Superior temporal gyrus (tissue), 1 donor: ENCODE results near the gene ANKRD65.
"Not testable (repeated sequence)": the region's sequence is repeated elsewhere in the genome, so short reads cannot be mapped to it uniquely, and the experiment has no call there.

ENCODE experiments used
- DNase-seq: peaks from one replicate; pipeline ENCODE4 v3.0.0-alpha.2; 2016; ENCODE audit errors: extremely low spot score

Gene ANKRD65

DNA sequence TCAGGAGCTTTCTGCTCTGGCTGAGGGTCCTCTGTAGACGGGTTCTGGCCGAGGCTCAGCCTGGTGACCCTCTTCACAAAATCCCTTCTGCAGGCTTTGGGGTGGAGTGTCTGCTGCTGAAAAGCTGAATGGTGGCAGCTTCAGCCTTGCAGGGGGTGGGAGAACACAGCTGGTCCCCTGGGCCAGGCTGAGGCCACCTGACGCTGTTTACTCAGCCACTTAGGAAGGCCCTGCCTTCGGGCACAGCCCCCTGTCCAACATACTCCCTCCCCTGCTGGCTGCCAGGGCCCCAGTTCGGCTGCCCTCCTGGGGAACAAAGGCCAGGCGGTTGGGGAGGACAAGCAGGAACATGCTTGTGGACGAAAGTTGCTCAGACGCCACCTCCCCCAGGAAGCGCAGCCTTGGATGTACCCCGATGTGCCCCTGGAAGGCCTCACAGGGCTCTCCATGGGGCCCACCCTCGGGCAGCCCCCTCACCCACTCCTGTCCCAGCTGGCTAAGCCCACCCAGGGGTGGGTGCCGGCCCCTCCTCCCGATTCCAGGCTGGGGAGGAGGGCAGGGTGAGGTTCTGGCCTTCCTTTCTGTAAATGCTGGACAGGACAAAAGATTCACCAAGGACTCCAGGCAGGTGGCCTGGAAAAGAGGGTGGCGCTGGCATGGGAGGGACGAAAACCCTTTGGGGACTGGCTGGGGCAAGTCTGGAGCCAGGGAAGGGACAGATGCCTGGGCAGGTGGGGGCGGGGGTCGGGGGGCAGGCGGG lies at the start of gene ANKRD65:
TSS of gene ANKRD65 (minus strand) at position 130 of the 760 bp plus-strand sequence. CDS start 271 bp downstream, outside the sequence.
- peak; percentile 66 for DNase-seq

DNA sequence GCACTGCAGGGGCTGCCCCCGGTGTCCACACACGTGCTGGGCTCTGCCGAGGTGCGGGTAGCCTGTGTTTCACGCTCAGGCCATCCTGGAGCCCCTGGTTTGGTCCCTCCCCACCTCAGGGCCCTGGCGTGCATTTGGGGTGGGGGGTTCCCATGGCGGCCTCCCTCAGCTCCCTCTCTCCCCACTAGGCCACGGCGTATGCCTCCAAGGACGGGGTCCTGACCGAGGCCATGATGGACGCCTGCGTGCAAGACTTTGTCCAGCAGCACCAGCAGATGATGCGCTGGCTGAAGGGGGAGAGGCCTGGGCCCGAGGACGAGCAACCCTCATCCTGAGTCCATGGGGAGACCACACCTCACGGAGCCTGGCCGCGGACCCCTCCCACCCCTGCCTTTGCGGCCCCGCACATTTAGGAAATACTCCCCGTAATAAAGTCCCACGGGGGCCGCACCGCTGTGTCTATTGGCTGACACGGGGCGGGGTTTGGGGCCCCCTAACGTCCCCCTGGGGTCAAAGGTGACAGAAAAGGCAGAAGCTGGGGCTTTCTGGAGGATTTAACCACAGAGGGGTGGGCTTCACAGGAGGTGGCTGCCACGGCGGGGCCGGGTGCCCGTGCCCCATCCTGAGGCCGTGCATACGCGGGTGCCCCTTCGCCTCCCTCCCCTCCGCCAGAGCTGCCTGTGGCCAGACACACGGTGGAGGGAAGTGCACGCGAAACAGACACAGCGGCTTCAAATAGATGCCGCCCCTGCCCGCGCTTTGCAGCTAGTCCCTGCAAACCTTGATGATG lies 47.3 kb upstream of the ANKRD65 start:
- DNase-seq: not testable (repeated sequence)

DNA sequence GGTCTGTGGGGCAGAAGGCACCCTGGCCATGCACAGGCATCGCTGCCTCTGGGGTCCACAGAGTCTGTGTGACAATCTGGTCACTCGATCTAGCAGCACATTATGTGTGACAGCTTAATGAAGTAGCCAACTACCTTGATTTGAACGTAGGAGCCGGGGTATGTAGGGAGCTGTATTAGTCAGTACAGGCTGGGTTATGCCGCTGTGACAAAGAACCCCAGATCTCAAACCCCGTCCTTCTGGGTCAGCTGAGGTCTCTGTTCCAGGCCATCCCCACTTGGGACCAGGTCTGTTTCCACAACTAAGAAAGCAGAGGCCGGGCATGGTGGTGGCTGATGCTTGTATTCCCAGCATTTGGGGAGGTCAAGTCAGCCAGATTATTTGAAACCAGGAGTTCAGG lies 42.2 kb upstream of the ANKRD65 start:
- DNase-seq: no peak

DNA sequence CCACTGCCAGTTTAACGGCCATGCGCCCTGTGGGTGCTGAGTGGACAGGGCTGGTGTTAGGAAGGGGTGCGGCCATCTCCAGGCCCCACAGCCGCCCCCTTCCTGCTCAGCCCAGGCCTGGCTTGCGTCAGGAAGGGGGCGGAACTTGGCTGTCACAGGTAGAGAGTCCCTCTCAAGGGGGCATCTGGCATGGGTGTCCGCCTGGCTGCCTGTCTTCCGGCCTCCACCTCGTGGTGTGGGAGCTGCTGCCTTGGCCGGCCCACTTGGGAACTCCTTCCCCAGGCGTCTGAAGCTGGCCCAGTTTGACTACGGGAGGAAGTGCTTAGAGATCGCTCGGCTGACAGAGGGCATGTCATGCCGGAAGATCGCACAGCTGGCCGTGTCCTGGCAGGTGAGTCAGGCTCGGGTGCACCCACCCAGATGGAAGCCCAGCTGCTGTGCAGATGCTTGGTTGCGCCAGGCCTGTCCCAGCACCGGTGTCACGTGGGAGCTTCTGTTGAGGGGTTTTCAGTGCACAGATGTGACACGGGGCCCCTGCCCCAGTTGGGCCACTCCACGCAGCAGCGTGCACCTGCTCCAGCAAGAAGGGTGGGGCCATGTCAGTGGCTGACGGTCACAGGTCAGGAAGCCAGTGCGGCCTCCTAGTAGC lies 41.4 kb upstream of the ANKRD65 start:
- DNase-seq: no peak

DNA sequence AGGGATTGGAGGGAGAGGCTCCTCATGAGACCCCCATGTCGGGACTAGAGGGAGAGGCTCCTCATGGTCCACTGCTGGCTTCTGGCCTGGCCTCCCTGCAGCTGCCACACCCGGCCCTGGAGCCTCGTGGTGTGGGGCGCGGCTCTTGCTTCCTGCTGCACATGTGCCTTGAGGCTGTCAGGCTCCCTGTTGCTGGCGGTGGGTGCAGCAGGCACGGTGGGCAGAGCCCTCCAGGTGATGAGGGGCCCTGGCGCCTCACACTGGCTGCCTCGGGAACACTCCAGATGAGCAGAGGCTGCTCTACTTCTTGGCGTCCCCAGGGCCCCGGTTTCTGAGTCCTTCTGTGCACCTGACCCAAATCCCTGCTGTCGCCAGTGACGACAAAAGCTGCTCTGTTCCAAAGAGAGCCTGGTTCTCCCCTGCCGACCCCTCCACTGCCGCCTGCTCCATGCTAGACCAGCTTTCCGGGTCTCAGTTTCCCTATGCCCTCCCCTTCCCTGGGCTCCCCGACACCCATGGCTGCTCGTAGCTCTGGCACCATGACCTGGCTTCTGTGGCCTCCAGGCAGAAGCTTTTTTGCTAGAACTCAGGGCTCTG lies 40.7 kb upstream of the ANKRD65 start:
- no peak for DNase-seq

DNA sequence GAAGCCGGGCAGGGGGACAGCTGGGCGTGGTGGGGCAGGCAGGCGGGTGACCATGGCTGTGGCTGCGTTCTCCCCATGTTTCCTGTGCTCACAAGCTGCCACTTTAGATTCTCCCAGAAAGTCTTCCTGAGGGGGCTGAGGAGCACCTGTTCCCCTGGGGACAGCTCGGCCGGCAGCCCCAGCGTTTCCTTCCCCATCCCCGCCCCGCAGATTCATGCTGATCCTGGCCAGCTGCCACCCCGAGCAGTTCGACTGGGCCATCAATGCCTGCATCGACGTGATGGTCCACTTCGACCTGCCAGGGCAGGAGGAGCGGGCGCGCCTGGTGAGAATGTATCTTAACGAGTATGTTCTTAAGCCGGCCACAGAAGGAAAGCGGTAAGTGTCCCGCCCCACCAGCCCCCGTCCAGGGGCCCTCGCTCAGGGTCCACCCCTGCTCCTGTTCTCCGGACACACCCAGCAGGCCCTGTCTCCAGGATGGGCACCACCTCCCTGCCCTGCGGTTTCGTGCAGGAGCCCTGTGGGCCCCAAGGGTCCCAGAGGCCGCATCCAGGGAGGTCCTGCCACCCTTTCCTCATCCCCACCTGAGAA lies 39.6 kb upstream of the ANKRD65 start:
- DNase-seq: no peak

DNA sequence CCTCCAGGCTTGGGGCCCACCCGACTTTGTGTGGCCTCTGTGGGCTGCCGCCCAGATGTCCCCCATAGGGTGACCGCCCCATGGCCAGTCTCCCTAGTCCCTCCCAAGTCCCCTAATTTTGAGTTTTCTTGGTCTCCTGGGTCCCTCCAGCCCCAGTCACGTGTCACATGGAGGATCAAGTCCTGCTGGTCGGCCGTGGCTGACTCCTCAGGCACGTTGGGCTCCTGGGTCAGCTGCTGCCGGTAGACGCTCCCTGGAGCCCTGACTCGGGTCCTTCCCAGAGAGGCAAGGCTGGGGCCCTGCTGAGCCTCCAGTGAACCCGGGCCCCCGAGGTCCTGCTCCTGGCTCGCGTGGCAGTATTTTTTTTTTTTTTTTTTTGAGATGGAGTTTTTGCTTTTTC lies 38.6 kb upstream of the ANKRD65 start:
- DNase-seq: not testable (repeated sequence)

DNA sequence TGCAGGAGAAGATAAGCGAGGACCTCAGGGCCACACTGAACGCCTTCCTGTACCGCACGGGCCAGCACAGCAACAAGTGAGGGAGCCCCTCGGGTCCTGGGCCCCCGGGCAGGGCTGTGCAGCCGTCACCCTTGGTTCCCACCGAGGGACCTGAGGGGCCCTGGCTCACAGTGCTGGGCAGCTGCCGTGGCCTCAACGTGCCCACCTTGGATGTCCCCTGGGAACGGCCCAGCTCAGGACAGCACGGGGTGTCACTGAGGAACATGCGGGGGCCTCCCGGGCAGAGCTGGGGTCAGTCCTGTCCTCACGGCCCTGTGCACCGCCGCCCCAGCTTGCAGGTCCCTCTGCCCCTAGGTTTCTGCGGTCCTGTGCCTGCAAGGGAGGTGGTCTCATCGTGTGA lies 38.1 kb upstream of the ANKRD65 start:
- DNase-seq: not testable (repeated sequence)

DNA sequence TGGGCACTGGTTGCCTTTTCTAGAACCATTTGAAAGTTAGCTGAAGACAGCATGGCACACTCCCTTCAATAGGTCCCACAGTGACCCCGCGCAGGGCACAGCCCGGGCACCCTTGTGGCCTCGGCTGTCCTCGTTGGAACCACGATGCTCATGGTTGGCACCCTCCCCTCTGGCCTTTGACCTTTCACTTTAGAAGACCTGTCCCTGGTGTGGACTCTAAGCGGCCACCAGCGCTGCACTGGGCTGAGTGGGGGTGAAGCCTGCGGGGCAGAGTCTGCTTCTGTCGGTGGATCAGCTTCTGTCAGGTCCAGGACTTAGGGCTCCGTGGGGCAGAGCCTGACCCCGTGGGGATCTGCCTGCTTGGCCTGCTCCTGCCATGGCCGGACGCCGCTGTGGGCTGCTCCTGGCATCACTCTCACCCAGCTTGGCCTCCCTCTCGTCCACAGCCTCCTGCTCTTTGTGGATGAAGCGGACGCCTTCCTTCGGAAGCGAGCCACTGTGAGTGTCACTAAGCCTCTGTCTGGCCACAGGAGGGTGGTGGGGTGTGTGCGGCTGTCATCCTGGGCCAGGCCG lies 35.7 kb upstream of the ANKRD65 start:
- DNase-seq: not testable (repeated sequence)

DNA sequence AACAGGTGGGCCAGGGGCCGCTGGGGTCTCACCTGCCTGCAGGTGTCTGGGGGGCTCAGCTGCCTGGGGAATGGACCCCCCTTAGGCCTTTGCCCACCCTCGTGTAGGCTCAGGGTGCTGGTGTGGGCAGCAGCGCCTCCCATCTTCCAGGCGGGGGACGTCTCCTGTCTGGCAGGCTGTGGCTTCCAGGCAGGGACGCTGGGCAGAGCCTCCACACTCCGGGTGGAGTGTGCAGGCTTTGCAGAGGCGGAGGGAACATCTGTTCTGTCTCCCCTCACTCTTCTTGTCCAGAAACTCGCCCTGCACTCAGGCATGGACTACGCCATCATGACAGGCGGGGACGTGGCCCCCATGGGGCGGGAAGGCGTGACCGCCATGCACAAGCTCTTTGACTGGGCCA lies 34.9 kb upstream of the ANKRD65 start:
- DNase-seq: not testable (repeated sequence)

DNA sequence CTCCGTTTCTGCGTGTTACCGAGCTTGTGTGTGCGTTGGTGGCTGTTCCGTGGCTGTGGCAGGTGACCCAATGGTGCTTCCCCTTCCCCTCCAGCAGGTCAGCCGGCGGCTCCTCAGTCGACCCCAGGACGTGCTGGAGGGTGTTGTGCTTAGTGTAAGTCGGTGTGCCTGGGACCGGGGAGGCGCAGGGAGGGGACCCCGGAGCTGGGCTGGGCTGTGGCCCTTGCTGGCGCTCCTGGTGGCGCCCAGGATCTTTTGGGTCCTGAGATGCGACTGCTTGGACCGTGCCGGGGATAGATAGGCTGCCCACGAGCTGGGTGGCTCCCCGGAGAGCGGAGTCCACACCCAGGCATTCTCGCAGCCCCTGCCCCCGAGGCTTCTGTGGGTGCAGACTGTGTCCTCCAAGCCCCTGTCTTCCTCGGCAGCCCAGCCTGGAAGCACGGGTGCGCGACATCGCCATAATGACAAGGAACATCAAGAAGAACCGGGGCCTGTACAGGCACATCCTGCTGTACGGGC lies 34.3 kb upstream of the ANKRD65 start:
- DNase-seq: no peak

DNA sequence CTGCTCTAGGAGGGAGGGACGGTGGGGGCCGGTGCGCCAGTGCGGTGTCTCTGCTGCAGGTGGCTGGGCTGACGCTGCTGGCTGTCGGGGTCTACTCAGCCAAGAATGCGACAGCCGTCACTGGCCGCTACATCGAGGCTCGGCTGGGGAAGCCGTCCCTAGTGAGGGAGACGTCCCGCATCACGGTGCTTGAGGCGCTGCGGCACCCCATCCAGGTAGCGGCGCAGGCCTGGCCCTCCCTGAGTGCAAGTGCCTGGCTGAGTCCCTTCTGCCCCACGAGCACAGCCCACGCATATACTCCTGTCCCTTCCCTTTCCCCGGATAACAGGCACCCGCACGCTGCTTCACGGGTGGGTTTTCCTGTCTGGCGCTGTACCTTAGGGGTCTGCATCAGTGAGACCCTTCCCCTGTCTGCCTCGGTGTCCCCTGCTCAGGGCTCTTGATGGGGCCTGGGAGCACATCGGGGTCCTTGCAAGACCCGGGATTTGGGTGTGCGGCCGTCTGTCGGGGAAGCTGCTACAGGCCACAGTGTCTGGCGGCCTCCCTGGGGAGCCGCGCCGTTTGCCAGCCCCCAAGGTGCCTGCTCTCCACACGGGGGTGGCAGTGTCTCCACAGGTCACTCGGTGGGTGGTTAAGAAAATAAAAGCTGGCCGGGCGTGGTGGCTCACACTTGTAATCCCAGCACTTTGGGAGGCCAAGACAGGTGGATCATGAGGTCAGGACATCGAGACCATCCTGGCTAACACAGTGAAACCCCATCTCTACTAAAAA lies 33.4 kb upstream of the ANKRD65 start:
- not testable (repeated sequence) for DNase-seq

DNA sequence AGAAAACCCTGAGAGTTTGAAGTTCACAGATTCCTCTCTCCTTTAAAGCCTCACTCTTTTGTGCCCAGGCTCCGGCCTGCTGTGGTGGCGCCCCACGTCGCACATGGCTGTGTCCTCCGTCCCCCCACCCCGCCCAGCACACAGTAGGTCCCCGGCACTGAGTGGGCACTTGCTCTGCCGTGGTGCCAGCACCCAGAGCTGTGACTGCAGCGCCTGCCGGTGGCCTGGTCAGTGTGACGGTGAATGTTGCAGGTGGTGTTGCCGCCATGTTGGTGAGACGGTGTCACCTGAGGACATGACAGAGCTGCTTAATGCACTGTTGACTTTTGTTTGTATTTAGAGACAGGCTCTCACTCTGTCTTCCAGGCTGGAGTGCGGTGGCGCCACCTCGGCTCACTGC lies 31.8 kb upstream of the ANKRD65 start:
- DNase-seq: no peak

DNA sequence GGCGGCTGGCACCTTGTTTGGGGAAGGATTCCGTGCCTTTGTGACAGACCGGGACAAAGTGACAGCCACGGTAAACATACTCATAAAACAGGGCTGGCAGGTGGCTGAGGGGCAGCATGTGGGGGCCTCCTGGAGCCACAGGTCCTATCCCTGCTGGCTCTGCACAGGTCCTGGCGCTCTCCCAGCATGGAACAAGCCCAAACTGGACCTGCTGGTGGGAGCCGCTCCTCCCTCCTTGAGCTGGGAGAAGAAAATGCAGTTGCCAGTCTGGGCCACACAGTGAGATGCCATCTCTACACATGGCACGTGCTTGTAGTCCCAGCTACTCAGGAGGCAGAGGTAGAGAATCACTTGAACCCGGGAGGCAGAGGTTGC lies 31.3 kb upstream of the ANKRD65 start:
- not testable (repeated sequence) for DNase-seq

DNA sequence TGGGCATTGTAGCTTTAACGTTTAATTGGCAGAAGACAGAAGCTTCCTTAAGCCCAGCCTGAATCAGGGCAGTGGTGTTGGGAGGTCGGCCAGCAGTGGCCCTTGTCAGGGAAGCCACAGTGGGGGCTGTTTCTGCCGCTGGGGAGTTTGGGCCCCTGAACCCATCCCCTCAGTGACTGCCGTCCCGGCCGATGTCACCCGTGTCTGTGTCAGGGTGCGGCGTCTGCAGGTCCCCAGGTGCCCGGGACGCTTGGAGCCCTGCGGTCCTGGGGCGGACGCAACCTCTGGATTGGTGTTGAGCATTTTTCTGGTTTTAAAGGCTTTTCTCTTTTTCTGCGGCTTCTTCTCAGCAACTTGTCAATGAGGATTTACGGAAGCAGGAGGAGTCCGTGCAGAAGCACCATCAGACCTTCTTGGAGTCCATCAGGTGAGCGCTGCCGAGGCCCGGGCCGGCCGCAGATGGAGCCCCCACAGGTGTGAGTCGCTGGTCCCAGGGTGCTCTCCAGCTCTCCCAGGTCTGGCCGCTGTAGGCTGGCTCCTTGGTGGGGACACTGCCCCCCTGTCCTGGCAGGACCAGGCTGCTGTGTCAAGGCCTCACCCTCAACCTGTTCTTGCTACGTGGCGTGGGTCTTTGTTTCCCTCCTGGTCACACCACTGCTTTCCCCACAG lies 30.8 kb upstream of the ANKRD65 start:
- no peak for DNase-seq

DNA sequence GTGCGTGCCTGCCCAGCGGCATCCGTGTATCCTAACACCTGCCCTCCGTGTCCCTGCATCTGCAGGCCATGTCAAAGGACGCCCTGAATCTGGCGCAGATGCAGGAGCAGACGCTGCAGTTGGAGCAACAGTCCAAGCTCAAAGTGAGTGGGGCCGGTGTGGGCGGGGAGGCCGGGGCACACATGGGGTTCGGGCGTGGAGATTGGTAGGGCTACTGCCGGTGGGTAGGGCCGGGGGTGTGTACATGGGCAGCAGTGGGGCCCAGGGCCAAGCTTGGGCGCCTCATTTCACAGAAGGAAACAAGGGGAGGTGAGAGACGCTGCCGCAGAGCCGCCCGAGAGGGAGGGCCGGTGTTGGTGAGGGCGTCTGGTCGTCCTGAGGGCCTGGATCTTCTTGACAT lies 29.5 kb upstream of the ANKRD65 start:
- not testable (repeated sequence) for DNase-seq

DNA sequence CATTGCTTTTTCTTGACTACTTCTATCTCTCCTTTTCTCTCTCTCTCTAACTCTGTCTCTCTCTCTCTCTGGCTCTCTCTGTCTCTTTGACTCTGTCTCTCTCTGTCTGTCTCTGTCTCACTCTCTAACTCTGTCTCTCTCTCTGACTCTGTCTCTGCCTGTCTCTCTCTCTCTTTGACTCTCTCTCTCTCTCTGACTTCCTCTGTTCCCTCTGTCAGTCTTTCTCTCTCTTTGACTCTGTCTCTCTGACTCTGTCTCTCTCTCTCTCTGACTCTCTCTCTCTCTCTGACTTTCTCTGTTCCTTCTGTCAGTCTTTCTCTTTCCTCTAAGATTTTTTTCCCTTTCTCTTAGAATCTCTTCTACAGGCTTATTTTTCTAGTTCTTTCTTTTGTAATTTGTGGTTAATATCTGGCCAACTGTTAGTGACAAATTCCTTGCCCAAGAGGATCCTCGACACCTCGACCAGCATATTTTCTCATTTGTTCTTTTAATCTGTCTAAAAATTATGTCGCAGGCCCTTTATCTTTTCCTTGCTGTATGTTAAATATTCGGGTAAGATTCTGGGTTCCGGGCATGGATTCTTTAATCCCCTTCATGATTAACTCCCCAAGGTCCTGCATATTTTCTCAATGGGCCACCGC lies 28.1 kb upstream of the ANKRD65 start, which contains the start of gene ATAD3C:
TSS of gene ATAD3C (plus strand) at position 591 of the 641 bp plus-strand sequence. CDS start 995 bp downstream, outside the sequence.
- DNase-seq: no peak

DNA sequence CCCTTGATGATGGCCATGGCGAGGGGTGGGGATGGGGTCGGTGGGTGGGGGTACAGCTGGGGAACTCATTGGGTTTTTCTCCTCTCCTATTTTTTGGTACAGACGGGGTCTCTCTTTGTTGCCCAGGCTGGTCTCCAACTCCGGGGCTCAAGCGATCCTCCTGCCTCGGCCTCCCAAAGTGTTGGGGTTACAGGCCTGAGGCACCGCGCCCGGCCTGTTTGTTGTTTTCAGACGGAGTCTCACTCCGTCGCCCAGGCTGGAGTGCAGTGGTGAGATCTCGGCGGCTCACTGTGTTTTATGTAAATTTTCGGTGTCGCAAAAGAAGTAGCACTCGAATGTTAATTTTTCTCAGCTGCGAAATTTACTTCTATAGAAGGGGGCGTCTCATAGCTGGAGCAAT lies 25.6 kb upstream of the ANKRD65 start:
- not testable (repeated sequence) for DNase-seq
